MM.1S (cell line): ENCODE data around the gene IGSF9B.

Experiments
- DNase-seq: peaks from one replicate; pipeline ENCODE4 v3.0.0-alpha.2; 2015
- H2AFZ ChIP-seq: fragments of 300-600 bp; sonication (generic); 2 replicates; pipeline ENCODE4 v1.6.0; 2016; ENCODE audit warnings: antibody characterized with exemption, low read length
- H3F3A ChIP-seq: fragments of 300-600 bp; sonication (generic); 2 replicates; pipeline ENCODE4 v1.6.1; 2016; ENCODE audit warnings: mild to moderate bottlenecking, antibody characterized with exemption, low read length, moderate library complexity, mixed read lengths; ENCODE audit not compliant: insufficient read depth
- H3K27ac ChIP-seq: fragments of 300-600 bp; sonication (generic); 2 replicates; pipeline ENCODE4 v1.5.1; 2016; ENCODE audit warnings: mild to moderate bottlenecking, low read length
- H3K27me3 ChIP-seq: fragments of 300-600 bp; sonication (generic); replicated peaks from 2 replicates; pipeline ENCODE4 v1.6.0; 2016; ENCODE audit warnings: low read length; ENCODE audit not compliant: insufficient read depth
- H3K36me3 ChIP-seq: fragments of 300-600 bp; sonication (generic); replicated peaks from 2 replicates; pipeline ENCODE4 v1.6.1; 2016; ENCODE audit warnings: mild to moderate bottlenecking, low read length, mixed read lengths; ENCODE audit not compliant: insufficient read depth
- H3K4me1 ChIP-seq: fragments of 300-600 bp; sonication (generic); 2 replicates; pipeline ENCODE4 v1.6.1; 2016; ENCODE audit warnings: low read length, mixed read lengths
- H3K4me2 ChIP-seq: fragments of 300-600 bp; sonication (generic); 2 replicates; pipeline ENCODE4 v1.6.0; 2016; ENCODE audit warnings: low read depth, low read length
- H3K4me3 ChIP-seq: fragments of 300-600 bp; sonication (generic); 2 replicates; pipeline ENCODE4 v1.5.1; 2016; ENCODE audit warnings: low read length, mixed read lengths
- H3K79me2 ChIP-seq: fragments of 300-600 bp; sonication (generic); 2 replicates; pipeline ENCODE4 v1.6.1; 2016; ENCODE audit warnings: mixed run types, low read length, mixed read lengths
- H3K9ac ChIP-seq: fragments of 300-600 bp; sonication (generic); 2 replicates; pipeline ENCODE4 v1.6.1; 2016; ENCODE audit warnings: low read length, mixed read lengths
- H3K9me2 ChIP-seq: fragments of 300-600 bp; sonication (generic); replicated peaks from 2 replicates; pipeline ENCODE4 v1.6.1; 2016; ENCODE audit warnings: mild to moderate bottlenecking, low read length, mixed read lengths; ENCODE audit not compliant: insufficient read depth
- H3K9me3 ChIP-seq: fragments of 300-600 bp; sonication (generic); replicated peaks from 2 replicates; pipeline ENCODE4 v1.6.1; 2016; ENCODE audit warnings: mild to moderate bottlenecking, low read length, mixed read lengths; ENCODE audit not compliant: insufficient read depth
- H4K20me1 ChIP-seq: fragments of 300-600 bp; sonication (generic); 2 replicates; pipeline ENCODE4 v1.6.1; 2016; ENCODE audit warnings: mild to moderate bottlenecking, low read length, moderate library complexity, mixed read lengths; ENCODE audit not compliant: insufficient read depth
- EZH2 ChIP-seq: fragments of 300-600 bp; sonication (generic); optimal IDR thresholded peaks from 2 replicates; pipeline ENCODE3; 2017; ENCODE audit warnings: low read depth, mild to moderate bottlenecking, antibody characterized with exemption, low read length, mixed read lengths
- EZH2phosphoT487 ChIP-seq: fragments of 300-600 bp; sonication (generic); IDR thresholded peaks from 2 replicates; pipeline ENCODE4 v1.6.1; 2018; ENCODE audit warnings: antibody characterized with exemption, low read length
- TF ChIP-seq, protein P1 (sequence below): fragments of 300-600 bp; sonication (generic); IDR thresholded peaks from 2 replicates; pipeline ENCODE4 v1.5.1; 2016; ENCODE audit warnings: antibody characterized with exemption, low read length, mixed read lengths

Gene IGSF9B

DNA sequence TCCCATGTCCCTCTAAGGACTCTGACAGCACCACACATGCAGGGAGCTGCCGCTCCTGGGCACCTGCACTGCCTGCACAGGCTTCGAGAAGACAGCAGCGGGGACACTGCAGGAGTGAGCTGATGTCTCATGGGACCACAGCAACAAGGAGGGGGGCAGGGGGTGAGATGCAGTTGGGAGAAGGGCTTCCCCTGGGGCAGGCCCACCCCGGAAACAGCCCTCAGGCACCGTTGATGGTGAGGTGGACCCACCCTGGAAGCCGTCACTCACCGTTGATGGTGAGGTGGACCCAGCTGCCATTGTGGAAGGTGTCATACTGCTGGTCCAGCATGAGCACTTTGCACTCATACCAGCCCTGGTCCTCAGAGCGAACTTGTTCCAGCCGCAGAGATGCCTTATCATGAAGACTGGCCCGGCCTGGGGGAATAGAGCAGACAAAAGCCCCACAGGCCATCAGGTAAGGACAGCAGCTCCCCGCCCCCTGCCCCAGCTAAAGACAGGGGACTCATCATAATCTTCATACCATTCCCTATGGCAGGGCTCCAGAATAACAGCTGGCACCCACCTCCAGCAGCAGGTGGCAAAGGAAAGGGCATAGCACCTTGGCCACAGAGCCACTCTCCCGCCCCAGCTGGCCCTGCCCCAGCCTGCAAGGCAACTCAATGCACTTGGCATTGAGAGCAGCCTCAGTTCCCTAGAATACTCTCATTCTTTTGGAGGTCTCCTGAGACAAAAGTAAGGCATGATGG, 12.6 kb downstream of the IGSF9B start:
- Histone ChIP-seq H4K20me1 (no peaks in the 10 kb centered on the region), H3K9ac (no peak overlapping the region)

DNA sequence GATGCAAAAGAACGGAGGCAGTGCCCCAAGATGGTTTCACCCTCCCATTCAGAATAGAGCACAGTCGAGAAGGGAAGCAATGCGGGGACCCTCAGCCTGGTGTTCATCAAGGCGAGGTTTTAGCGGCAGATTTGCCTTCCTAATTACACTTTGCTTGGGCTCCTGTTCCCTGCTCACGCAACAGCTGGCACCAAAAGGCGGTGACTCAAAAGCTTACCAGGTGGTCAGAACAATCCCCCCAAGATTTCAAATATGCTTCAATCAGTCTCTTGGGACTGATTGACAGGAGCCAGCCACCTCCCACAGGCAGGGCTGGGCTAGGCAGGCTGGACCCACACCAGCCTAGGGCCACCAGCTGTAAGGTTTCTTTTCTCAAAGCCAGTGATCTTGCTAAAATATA, 14.2 kb downstream of the IGSF9B start:
- no peaks in the 10 kb centered on the region for H3K9me2 ChIP-seq
- H3K79me2 ChIP-seq: no peaks in the 10 kb centered on the region
- H3K27ac ChIP-seq: no peak overlapping the region
- no peaks in the 10 kb centered on the region for H3K27me3 ChIP-seq
- no peaks in the 10 kb centered on the region for H4K20me1 ChIP-seq
- H3K4me2 ChIP-seq: no peak overlapping the region
- no peak overlapping the region for H2AFZ ChIP-seq
- TF ChIP-seq EZH2 (no peak), EZH2phosphoT487 (no peak)
- TF ChIP-seq, protein P1, sequence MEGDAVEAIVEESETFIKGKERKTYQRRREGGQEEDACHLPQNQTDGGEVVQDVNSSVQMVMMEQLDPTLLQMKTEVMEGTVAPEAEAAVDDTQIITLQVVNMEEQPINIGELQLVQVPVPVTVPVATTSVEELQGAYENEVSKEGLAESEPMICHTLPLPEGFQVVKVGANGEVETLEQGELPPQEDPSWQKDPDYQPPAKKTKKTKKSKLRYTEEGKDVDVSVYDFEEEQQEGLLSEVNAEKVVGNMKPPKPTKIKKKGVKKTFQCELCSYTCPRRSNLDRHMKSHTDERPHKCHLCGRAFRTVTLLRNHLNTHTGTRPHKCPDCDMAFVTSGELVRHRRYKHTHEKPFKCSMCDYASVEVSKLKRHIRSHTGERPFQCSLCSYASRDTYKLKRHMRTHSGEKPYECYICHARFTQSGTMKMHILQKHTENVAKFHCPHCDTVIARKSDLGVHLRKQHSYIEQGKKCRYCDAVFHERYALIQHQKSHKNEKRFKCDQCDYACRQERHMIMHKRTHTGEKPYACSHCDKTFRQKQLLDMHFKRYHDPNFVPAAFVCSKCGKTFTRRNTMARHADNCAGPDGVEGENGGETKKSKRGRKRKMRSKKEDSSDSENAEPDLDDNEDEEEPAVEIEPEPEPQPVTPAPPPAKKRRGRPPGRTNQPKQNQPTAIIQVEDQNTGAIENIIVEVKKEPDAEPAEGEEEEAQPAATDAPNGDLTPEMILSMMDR: no peak
- no peak for DNase-seq
- no peaks in the 10 kb centered on the region for H3F3A ChIP-seq
- no peak overlapping the region for H3K9ac ChIP-seq
- H3K9me3 ChIP-seq: no peaks in the 10 kb centered on the region
- H3K4me3 ChIP-seq: no peak overlapping the region
- H3K4me1 ChIP-seq: no peaks in the 10 kb centered on the region
- no peaks in the 10 kb centered on the region for H3K36me3 ChIP-seq

More for the DNA sequence above, 12.6 kb downstream of the IGSF9B start:
- Histone ChIP-seq H3K4me2 (no peak overlapping the region), H3K36me3 (no peaks in the 10 kb centered on the region), H3K9me2 (no peaks in the 10 kb centered on the region), H3K4me1 (no peaks in the 10 kb centered on the region), H3K27me3 (no peaks in the 10 kb centered on the region), H3K27ac (no peak overlapping the region), H3K79me2 (no peaks in the 10 kb centered on the region), H3K9me3 (no peaks in the 10 kb centered on the region), H3F3A (no peaks in the 10 kb centered on the region), H2AFZ (no peak overlapping the region), H3K4me3 (no peak overlapping the region)
- TF ChIP-seq, protein P1: no peak
- TF ChIP-seq EZH2 (no peak), EZH2phosphoT487 (no peak)
- DNase-seq: no peak

DNA sequence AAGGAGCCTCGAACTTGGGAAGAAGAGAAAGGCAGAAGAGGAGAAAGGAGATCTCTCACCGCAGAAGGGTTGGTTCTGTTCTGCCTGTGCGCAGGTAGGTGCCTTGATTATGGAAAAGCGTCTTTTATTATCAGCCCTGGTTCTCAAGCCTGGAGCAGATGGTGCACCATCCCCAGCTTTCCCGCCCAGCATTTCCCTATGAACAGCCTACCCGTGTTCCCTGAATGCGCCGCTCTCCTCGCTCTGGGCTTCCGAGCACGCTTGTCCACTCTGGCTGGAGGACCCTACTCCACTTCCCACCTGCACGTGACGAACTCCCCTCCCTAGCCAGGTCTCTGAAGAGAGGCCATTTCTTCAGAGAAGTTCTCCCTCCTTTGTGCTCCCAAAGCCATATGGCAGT, 15.2 kb downstream of the IGSF9B start:
- no peak for DNase-seq
- Histone ChIP-seq H3K9me3 (no peaks in the 10 kb centered on the region), H3K36me3 (no peaks in the 10 kb centered on the region), H3K4me3 (no peak overlapping the region), H3K27ac (no peak overlapping the region), H3K4me1 (no peaks in the 10 kb centered on the region), H3K9ac (no peak overlapping the region), H2AFZ (no peak overlapping the region), H3F3A (no peaks in the 10 kb centered on the region), H3K79me2 (no peaks in the 10 kb centered on the region), H3K4me2 (no peak overlapping the region), H3K27me3 (no peaks in the 10 kb centered on the region), H4K20me1 (no peaks in the 10 kb centered on the region), H3K9me2 (no peaks in the 10 kb centered on the region)
- TF ChIP-seq, protein P1: no peak
- TF ChIP-seq EZH2phosphoT487 (no peak), EZH2 (no peak)
